SK-N-SH treated with all-trans-retinoic acid at 6 μM for 48 hours (cell line): ENCODE measurements around the gene SMAD9.

ENCODE experiments used
- ATAC-seq: fragments of 200-7000 bp; cut with Tn5 transposase; 3 replicates; pipeline ENCODE4 v1.9.1; 2020; ENCODE audit warnings: mild to moderate bottlenecking, moderate library complexity
- ARNTL ChIP-seq: fragments of 450-650 bp; formaldehyde crosslinking; IDR thresholded peaks from 2 replicates; pipeline ENCODE4 v1.5.0; 2020; ENCODE audit warnings: low read depth, mild to moderate bottlenecking, moderate library complexity, borderline replicate concordance
- BACH2 ChIP-seq: fragments of 250-450 bp; sonication (Bioruptor Pico); IDR thresholded peaks from 2 replicates; pipeline ENCODE4 v1.9.0; 2021; ENCODE audit warnings: mild to moderate bottlenecking, borderline replicate concordance
- CREB5 ChIP-seq: fragments of 250-450 bp; sonication (Bioruptor Pico); IDR thresholded peaks from 2 replicates; pipeline ENCODE4 v1.5.1; 2020; ENCODE audit warnings: low read depth, mild to moderate bottlenecking, moderate library complexity
- CSDC2 ChIP-seq: fragments of 250-450 bp; sonication (Bioruptor Pico); IDR thresholded peaks from 2 replicates; pipeline ENCODE4 v1.5.0; 2020; ENCODE audit warnings: mild to moderate bottlenecking, moderate library complexity
- CSRNP3 ChIP-seq: fragments of 250-450 bp; sonication (Bioruptor Pico); IDR thresholded peaks from 2 replicates; pipeline ENCODE4 v1.5.1; 2021; ENCODE audit warnings: mild to moderate bottlenecking, moderate library complexity
- ESRRG ChIP-seq: fragments of 250-450 bp; sonication (Bioruptor Pico); IDR thresholded peaks from 2 replicates; pipeline ENCODE4 v1.6.1; 2021; ENCODE audit warnings: mild to moderate bottlenecking
- PATZ1 ChIP-seq: fragments of 250-450 bp; sonication (Bioruptor Pico); IDR thresholded peaks from 2 replicates; pipeline ENCODE4 v1.8.0; 2020; ENCODE audit warnings: mild to moderate bottlenecking, moderate library complexity, borderline replicate concordance
- POU6F1 ChIP-seq: fragments of 250-450 bp; sonication (Bioruptor Pico); IDR thresholded peaks from 2 replicates; pipeline ENCODE4 v1.8.0; 2021; ENCODE audit warnings: low read depth, mild to moderate bottlenecking, moderate library complexity, borderline replicate concordance
- RARB ChIP-seq: fragments of 250-450 bp; sonication (Bioruptor Pico); IDR thresholded peaks from 2 replicates; pipeline ENCODE4 v1.8.0; 2021; ENCODE audit warnings: mild to moderate bottlenecking, moderate library complexity
- SNAI2 ChIP-seq: fragments of 250-450 bp; sonication (Bioruptor Pico); IDR thresholded peaks from 2 replicates; pipeline ENCODE4 v1.5.0; 2020; ENCODE audit warnings: mild to moderate bottlenecking, moderate library complexity
- TCF4 ChIP-seq: fragments of 250-450 bp; sonication (Bioruptor Pico); IDR thresholded peaks from 2 replicates; pipeline ENCODE4 v1.8.0; 2021; ENCODE audit warnings: mild to moderate bottlenecking, moderate library complexity, borderline replicate concordance
- TSHZ2 ChIP-seq: fragments of 250-450 bp; sonication (Bioruptor Pico); IDR thresholded peaks from 2 replicates; pipeline ENCODE4 v1.5.0; 2020; ENCODE audit warnings: mild to moderate bottlenecking, moderate library complexity
- ZC3H10 ChIP-seq: fragments of 250-450 bp; sonication (Bioruptor Pico); IDR thresholded peaks from 2 replicates; pipeline ENCODE4 v1.5.1; 2021; ENCODE audit warnings: mild to moderate bottlenecking, moderate library complexity
- ZFP3 ChIP-seq: fragments of 250-450 bp; sonication (Bioruptor Pico); IDR thresholded peaks from 2 replicates; pipeline ENCODE4 v1.5.0; 2020; ENCODE audit warnings: mild to moderate bottlenecking, moderate library complexity
- ZFP30 ChIP-seq: fragments of 450-650 bp; formaldehyde crosslinking; IDR thresholded peaks from 2 replicates; pipeline ENCODE4 v1.5.0; 2022; ENCODE audit warnings: mild to moderate bottlenecking, moderate library complexity
- ZNF565 ChIP-seq: fragments of 450-650 bp; formaldehyde crosslinking; conservative IDR thresholded peaks from 2 replicates; pipeline ENCODE4 v1.5.0; 2020; ENCODE audit warnings: low read depth, mild to moderate bottlenecking, moderate library complexity
- ZNF8 ChIP-seq: fragments of 450-650 bp; formaldehyde crosslinking; IDR thresholded peaks from 2 replicates; pipeline ENCODE4 v1.5.0; 2020; ENCODE audit warnings: mild to moderate bottlenecking, moderate library complexity

Gene SMAD9

GRCh38 chr13:36862002-36862685 lies 57.9 kb downstream of the SMAD9 start (continued):
- no peak for TF ChIP-seq TSHZ2 (CRISPR knock-in tag)
- no peak for TF ChIP-seq TCF4 (CRISPR knock-in tag)
- TF ChIP-seq ZFP3: peak; percentile 76
- no peak for TF ChIP-seq POU6F1 (CRISPR knock-in tag)
- TF ChIP-seq ZNF565 (CRISPR knock-in tag): no peak
- 0 out of 2 replicates have a peak, but pooled peaks have one; percentile 21 for TF ChIP-seq CREB5 (CRISPR knock-in tag)
- no peak for TF ChIP-seq CSDC2 (CRISPR knock-in tag)
- peak; percentile 90 for TF ChIP-seq SNAI2 (CRISPR knock-in tag)
- no peak for TF ChIP-seq BACH2 (CRISPR knock-in tag)

DNA sequence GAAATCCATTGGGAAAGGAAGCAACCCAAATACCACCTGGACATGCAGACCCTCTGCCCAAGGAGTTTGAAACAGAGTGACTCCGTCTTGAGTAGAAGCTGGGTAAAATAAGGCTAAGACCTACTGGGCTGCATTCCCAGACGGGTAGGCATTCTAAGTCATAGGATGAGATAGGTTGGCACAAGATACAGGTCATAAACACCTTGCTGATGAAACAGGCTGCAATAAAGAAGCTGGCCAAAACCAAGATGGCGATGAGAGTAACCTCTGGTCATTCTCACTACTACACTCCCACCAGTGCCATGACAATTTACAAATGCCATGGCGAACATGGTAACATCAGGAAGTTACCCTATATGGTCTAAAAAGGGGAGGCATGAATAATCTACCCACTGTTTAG lies 60.8 kb downstream of the SMAD9 start:
- no peak for TF ChIP-seq ZNF565 (CRISPR knock-in tag)
- no peak for TF ChIP-seq RARB (CRISPR knock-in tag)
- no peak for TF ChIP-seq ESRRG
- no peak for TF ChIP-seq ZFP3
- TF ChIP-seq ZC3H10: no peak
- no peak for TF ChIP-seq TSHZ2 (CRISPR knock-in tag)
- TF ChIP-seq ZFP30 (CRISPR knock-in tag): no peak
- no peak for TF ChIP-seq TCF4 (CRISPR knock-in tag)
- TF ChIP-seq CREB5 (CRISPR knock-in tag): no peak
- no peak for TF ChIP-seq PATZ1
- no peak for TF ChIP-seq CSRNP3 (CRISPR knock-in tag)
- TF ChIP-seq ARNTL (CRISPR knock-in tag): no peak
- no peak for TF ChIP-seq BACH2 (CRISPR knock-in tag)
- TF ChIP-seq ZNF8 (CRISPR knock-in tag): no peak
- no peak for TF ChIP-seq SNAI2 (CRISPR knock-in tag)
- ATAC-seq: no peak
